ENCODE data around the gene HTRA2. TPM values are rescaled to one million over a fixed set of nuclear protein-coding genes. Genes with fewer than 3 reads are reported as not detected.

The HTRA2 gene
- total and polyA plus RNA-seq, 4 donors: 13.3 to 81.8 (median 18.5) TPM

DNA sequence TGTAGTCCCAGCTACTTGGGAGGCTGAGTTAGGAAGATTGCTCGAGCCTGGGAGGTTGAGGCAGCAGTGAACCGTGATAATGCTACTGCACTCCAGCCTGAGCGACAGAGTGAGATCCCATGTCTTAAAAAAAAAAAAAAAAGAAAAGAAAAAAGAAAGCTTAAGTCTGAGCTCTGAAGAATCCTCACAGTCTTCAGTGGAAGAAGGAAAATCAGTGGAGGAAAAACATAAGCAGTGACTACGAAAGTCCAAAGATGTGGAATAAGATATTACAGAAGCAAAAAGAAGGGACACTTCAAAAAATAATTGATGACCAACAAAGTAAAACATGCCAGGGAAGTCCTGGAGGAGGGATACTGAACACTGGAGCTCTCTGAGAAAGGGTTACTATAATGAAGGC is 19.5 kb upstream of the HTRA2 start (continued):
- TF ChIP-seq, protein P1, sequence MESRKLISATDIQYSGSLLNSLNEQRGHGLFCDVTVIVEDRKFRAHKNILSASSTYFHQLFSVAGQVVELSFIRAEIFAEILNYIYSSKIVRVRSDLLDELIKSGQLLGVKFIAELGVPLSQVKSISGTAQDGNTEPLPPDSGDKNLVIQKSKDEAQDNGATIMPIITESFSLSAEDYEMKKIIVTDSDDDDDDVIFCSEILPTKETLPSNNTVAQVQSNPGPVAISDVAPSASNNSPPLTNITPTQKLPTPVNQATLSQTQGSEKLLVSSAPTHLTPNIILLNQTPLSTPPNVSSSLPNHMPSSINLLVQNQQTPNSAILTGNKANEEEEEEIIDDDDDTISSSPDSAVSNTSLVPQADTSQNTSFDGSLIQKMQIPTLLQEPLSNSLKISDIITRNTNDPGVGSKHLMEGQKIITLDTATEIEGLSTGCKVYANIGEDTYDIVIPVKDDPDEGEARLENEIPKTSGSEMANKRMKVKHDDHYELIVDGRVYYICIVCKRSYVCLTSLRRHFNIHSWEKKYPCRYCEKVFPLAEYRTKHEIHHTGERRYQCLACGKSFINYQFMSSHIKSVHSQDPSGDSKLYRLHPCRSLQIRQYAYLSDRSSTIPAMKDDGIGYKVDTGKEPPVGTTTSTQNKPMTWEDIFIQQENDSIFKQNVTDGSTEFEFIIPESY (IDR thresholded peaks at IDR 0.05): no peak
- TF ChIP-seq SP1 (IDR thresholded peaks at IDR 0.05) (no peak), HNF4G (IDR thresholded peaks at IDR 0.05) (no peak), RAD21 (IDR thresholded peaks at IDR 0.05) (no peak), NR2F2 (IDR thresholded peaks at IDR 0.05) (no peak), GABPA (IDR thresholded peaks at IDR 0.05 in 1 of 2, conservative IDR thresholded peaks at IDR 0.05 in 1 of 2) (no peak)

DNA sequence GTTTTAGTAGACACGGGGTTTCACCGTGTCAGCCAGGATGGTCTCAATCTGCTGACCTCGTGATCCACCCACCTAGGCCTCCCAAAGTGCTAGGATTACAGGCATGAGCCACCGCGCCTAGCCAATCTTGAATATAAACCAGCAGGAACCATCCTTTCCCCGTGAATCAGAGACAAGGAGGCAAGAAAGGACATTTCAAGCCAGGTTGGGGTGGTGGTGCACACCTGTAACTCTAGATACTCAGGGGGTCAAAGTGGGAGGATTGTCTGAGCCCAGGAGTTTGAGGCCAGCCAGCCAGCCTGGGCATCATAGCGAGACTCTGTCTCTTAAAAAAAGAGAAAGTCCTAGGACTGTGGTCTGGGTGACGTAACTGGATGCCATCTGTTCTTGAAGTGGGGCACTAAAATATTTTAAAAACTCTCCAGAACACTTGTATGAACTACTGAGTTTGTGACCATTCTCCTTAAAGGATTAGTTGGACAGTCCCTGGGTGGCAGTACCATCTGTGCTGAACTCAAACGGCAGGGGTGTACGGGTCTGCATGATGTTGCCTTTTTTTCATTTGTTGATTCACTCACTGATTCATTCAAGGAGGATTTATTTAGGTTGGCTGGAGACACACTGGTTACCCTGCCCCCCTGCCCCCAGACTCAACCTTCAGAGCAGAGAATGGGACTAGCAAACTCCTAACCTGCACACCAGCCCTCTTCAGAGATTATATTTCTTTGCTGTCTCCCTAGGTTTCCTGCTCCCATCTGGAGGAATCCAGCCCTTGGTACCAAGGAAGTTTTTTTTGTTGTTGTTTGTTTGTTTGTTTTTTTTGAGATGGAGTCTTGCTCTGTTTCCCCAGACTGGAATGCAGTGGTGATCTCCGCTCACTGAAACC is 18.4 kb upstream of the HTRA2 start:
- Histone ChIP-seq H3K4me1 (ENCODE audit: control insufficient read depth in 4 of 4, insufficient read depth in 4 of 4, low read length in 3 of 4) (peaks cover 16 to 31% (median 21%) of the 10 kb centered on the region in 4 donors), H3K9ac (ENCODE audit: low read depth in 1 of 2, low read length in 2 of 2) (no peak overlapping the region), H3K36me3 (ENCODE audit: control insufficient read depth in 4 of 4, insufficient read depth in 3 of 4, low read depth in 1 of 4, low read length in 3 of 4) (no peaks in the 10 kb centered on the region), H3K27me3 (ENCODE audit: control insufficient read depth in 4 of 4, insufficient read depth in 4 of 4, low read length in 3 of 4) (peaks cover 7 to 20% (median 10%) of the 10 kb centered on the region in 4 donors), H3K9me3 (ENCODE audit: control insufficient read depth in 4 of 4, low read length in 3 of 4) (no peaks in the 10 kb centered on the region), H3K4me3 (ENCODE audit: low read depth in 1 of 3, low read length in 3 of 3) (no peak overlapping the region), H3K27ac (ENCODE audit: low read depth in 1 of 2, low read length in 2 of 2) (no peak overlapping the region)
- 36% methylated on average over 11 of the region's 11 CpGs for WGBS
- TF ChIP-seq SP1 (IDR thresholded peaks at IDR 0.05): no peak
- no peak for TF ChIP-seq EGR1 (IDR thresholded peaks at IDR 0.05; ENCODE audit: low read depth in 2 of 2)
- no peak for DNase-seq (ENCODE audit: low spot score)

DNA sequence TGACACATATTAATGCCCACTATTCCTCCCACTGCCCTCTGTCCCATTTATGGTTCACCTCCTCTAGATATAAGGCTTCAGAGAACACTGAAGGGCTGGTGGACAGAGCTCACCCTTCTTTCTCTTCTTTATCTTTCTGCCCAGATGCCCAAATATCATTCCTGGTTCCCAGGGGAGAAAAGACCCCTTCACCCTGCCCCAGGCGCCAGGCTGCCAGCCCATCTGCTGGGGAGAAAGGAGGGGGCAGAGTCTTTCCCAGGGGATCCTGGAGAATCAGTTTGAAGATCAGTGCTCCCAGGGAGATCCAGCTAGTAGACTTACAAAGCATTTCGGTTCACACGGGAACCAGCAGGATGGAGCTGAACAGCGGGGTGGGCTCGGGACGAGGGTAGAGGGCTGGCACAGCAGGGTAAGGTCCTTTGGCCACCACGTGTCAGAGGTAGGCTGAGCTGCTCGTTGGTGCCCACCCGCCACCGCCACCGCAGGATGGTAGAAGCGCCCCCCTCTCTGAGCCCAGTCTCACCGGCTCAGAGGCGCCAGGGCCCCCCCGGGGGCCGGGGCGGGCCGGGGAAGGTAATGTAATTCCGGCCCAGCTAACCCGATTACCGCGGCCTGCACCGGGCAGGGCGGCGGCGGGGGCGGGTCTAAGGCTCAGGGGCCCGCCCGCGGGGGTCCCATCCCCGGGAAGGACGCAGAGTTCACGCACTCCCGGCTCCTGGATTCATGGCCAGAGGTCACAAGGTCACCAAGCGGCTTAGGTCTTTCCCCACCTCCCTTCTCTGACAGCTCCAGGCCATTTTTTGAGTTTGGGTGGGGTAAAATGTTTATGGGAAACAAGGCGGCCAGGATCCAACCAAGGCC is 16.8 kb upstream of the HTRA2 start:
- H3K4me3 ChIP-seq (ENCODE audit: low read depth in 1 of 3, low read length in 3 of 3): no peak overlapping the region
- no peak overlapping the region for H3K9ac ChIP-seq (ENCODE audit: low read depth in 1 of 2, low read length in 2 of 2)
- WGBS: 10% methylated on average over 36 of the region's 36 CpGs
- TF ChIP-seq NR2F2 (IDR thresholded peaks at IDR 0.05): no peak
- H3K4me1 ChIP-seq (ENCODE audit: control insufficient read depth in 4 of 4, insufficient read depth in 4 of 4, low read length in 3 of 4): peaks cover 9 to 23% (median 17%) of the 10 kb centered on the region in 4 donors
- H3K9me3 ChIP-seq (ENCODE audit: control insufficient read depth in 4 of 4, low read length in 3 of 4): no peaks in the 10 kb centered on the region
- DNase-seq (ENCODE audit: low spot score): no peak
- H3K27ac ChIP-seq (ENCODE audit: low read depth in 1 of 2, low read length in 2 of 2): no peak overlapping the region
- peaks cover 11 to 28% (median 13%) of the 10 kb centered on the region in 4 donors for H3K27me3 ChIP-seq (ENCODE audit: control insufficient read depth in 4 of 4, insufficient read depth in 4 of 4, low read length in 3 of 4)
- H3K36me3 ChIP-seq (ENCODE audit: control insufficient read depth in 4 of 4, insufficient read depth in 3 of 4, low read depth in 1 of 4, low read length in 3 of 4): no peaks in the 10 kb centered on the region

DNA sequence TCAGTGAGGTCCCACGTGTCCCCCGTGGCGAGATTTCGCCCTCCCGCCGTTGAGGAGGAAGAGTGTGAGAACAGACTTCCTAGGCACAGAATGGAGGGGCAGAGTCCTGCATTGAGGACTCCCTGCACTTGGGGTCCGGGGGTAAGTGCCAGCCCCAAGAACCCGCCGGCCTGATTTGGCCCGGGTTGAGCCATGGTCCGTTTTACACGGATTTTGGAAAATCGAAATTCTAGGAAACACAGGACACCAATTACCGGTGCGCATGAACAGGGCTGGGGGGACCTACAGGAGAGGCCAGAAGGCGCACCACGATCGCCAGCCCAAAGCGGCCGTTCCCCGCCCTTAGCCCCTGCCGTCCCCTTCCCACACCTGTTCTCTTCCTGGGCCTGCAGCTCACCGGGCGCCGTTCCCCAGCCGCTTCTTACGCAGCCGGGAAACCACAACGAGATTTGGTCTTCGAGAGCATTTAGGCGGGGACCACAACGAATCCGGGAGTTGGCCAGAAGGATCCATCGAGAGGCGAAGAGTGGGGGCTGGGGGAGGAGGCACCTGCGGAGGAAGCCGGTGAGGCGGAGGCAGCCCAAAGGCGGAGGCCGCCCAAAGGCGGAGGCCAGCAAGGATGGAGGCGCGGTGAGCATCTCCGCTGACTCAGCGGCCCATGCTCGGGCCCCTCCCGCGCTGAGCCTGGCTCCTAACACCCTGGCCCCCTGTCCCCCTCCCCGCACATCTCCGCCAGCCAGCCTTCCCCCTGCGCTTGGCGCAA is 15.9 kb upstream of the HTRA2 start:
- H3K4me3 ChIP-seq (ENCODE audit: low read depth in 1 of 3, low read length in 3 of 3): no peak overlapping the region
- peaks cover 11 to 31% (median 13%) of the 10 kb centered on the region in 4 donors for H3K27me3 ChIP-seq (ENCODE audit: control insufficient read depth in 4 of 4, insufficient read depth in 4 of 4, low read length in 3 of 4)
- WGBS: 7% methylated on average over 52 of the region's 52 CpGs
- no peak for DNase-seq (ENCODE audit: low spot score)
- no peaks in the 10 kb centered on the region for H3K9me3 ChIP-seq (ENCODE audit: control insufficient read depth in 4 of 4, low read length in 3 of 4)
- TF ChIP-seq TAF1 (conservative IDR thresholded peaks at IDR 0.05) (no peak), NR2F2 (IDR thresholded peaks at IDR 0.05) (no peak), FOXA2 (IDR thresholded peaks at IDR 0.05) (no peak), GABPA (IDR thresholded peaks at IDR 0.05 in 1 of 2, conservative IDR thresholded peaks at IDR 0.05 in 1 of 2) (no peak), HNF4A (conservative IDR thresholded peaks at IDR 0.05) (no peak), RAD21 (IDR thresholded peaks at IDR 0.05) (no peak), FOXA1 (IDR thresholded peaks at IDR 0.05) (no peak)
- TF ChIP-seq, protein P2, sequence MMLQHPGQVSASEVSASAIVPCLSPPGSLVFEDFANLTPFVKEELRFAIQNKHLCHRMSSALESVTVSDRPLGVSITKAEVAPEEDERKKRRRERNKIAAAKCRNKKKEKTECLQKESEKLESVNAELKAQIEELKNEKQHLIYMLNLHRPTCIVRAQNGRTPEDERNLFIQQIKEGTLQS (IDR thresholded peaks at IDR 0.05): no peak
- no peak overlapping the region for H3K9ac ChIP-seq (ENCODE audit: low read depth in 1 of 2, low read length in 2 of 2)
- no peaks in the 10 kb centered on the region for H3K36me3 ChIP-seq (ENCODE audit: control insufficient read depth in 4 of 4, insufficient read depth in 3 of 4, low read depth in 1 of 4, low read length in 3 of 4)
- peaks cover 9 to 19% (median 13%) of the 10 kb centered on the region in 4 donors for H3K4me1 ChIP-seq (ENCODE audit: control insufficient read depth in 4 of 4, insufficient read depth in 4 of 4, low read length in 3 of 4)
- H3K27ac ChIP-seq (ENCODE audit: low read depth in 1 of 2, low read length in 2 of 2): no peak overlapping the region

All from liver (tissue), 9 donors.